ENCODE results near the gene GDF15. TPM values are rescaled to one million over a fixed set of nuclear protein-coding genes. Genes with fewer than 3 reads are reported as not detected.

Gene GDF15
- total RNA-seq, 4 donors from 2014 or later, result 36.3 to 77.0 (median 58.9) TPM

GRCh38 chr19:18397242-18398202 is 11.6 kb downstream of the GDF15 start, which contains the start of gene LRRC25:
LRRC25 (minus strand) TSS chr19:18397622; CDS start chr19:18396963, 659 bp downstream.
- no peak for DNase-seq
- Histone ChIP-seq H3K4me1 (peaks cover 0 to 31% (median 23%) of the 10 kb centered on the region in 4 donors), H3K9me3 (no peaks in the 10 kb centered on the region), H3K27me3 (peaks cover 13% of the 10 kb centered on the region), H3K36me3 (no peaks in the 10 kb centered on the region), H3K4me3 (peak within 1 kb of the TSS in 2 of 4 donors; percentile 17 to 22), H3K27ac (peak within 1 kb of the TSS in 1 of 4 donors; percentile 41)
- intact Hi-C loops (cut with DNase I; ENCODE audit: low total_unique reads) (no loop called here), in situ Hi-C loops (cut with MboI; ENCODE audit: low pct_ligation_motif_present in 1 of 4, low pct_unique_long_range_greater_than_20kb in 1 of 4, low sequenced_read_pairs in 3 of 4) (loop anchor here in 1 of 4 donors (10.0 kb wide), 1 partner anchor 53 kb away; the partner anchor contains the start of gene PGPEP1)
- TF ChIP-seq POLR2AphosphoS5 (IDR thresholded peaks at IDR 0.05) (peak in 2 of 3 donors; percentile 14 to 52), CTCF (IDR thresholded peaks at IDR 0.05) (no peak), EP300 (IDR thresholded peaks at IDR 0.05; ENCODE audit: low read depth) (no peak), POLR2A (IDR thresholded peaks at IDR 0.05) (peak; percentile 46)
- 12% methylated on average over 30 of the region's 33 CpGs; no CpG with 5 or more reads in 1 of the 2 donors for WGBS, 2 donors (ENCODE audit: low coverage in 1 of 2)

- TF ChIP-seq POLR2A (IDR thresholded peaks at IDR 0.05) (no peak), EP300 (IDR thresholded peaks at IDR 0.05; ENCODE audit: low read depth) (no peak), POLR2AphosphoS5 (IDR thresholded peaks at IDR 0.05) (peak in 1 of 3 donors; percentile 31), CTCF (IDR thresholded peaks at IDR 0.05) (no peak)
- Histone ChIP-seq H3K4me3 (no peak overlapping the region), H3K27me3 (peaks cover 13% of the 10 kb centered on the region), H3K9me3 (no peaks in the 10 kb centered on the region), H3K4me1 (peaks cover 0 to 46% (median 37%) of the 10 kb centered on the region in 4 donors), H3K36me3 (no peaks in the 10 kb centered on the region), H3K27ac (no peak overlapping the region)
- WGBS, 2 donors (ENCODE audit: low coverage in 1 of 2), result 28% methylated on average over 6 of the region's 6 CpGs; no CpG with 5 or more reads in 1 of the 2 donors
- intact Hi-C loops (cut with DNase I; ENCODE audit: low total_unique reads) (no loop called here), in situ Hi-C loops (cut with MboI; ENCODE audit: low pct_ligation_motif_present in 1 of 4, low pct_unique_long_range_greater_than_20kb in 1 of 4, low sequenced_read_pairs in 3 of 4) (loop anchor here in 1 of 4 donors (10.0 kb wide), 1 partner anchor 54 kb away; the partner anchor contains the start of gene PGPEP1)
- peak; percentile 60 for DNase-seq
These were observed 13.1 kb downstream of the GDF15 start for GRCh38 chr19:18399008-18399407.

GRCh38 chr19:18401580-18402112 is 15.7 kb downstream of the GDF15 start:
- intact Hi-C loops (cut with DNase I; ENCODE audit: low total_unique reads), result no loop called here
- Histone ChIP-seq H3K27ac (peak overlapping the region; percentile 77 to 86 (median 82)), H3K36me3 (no peaks in the 10 kb centered on the region), H3K27me3 (peaks cover 13% of the 10 kb centered on the region), H3K4me1 (peaks cover 0 to 50% (median 38%) of the 10 kb centered on the region in 4 donors), H3K9me3 (no peaks in the 10 kb centered on the region), H3K4me3 (no peak overlapping the region)
- WGBS, 2 donors (ENCODE audit: low coverage in 1 of 2), result 13 to 31% methylated on average over 6 to 7 of the region's 7 CpGs
- in situ Hi-C loops (cut with MboI; ENCODE audit: low pct_ligation_motif_present in 1 of 4, low pct_unique_long_range_greater_than_20kb in 1 of 4, low sequenced_read_pairs in 3 of 4), result loop anchor here in 2 of 4 donors (10.0 to 25.0 kb wide), 2 partner anchors 47 to 139 kb away; partner anchors contain the start of gene IQCN (in 1 of the 2)
- TF ChIP-seq POLR2AphosphoS5 (IDR thresholded peaks at IDR 0.05) (peak; percentile 30 to 46 (median 43)), EP300 (IDR thresholded peaks at IDR 0.05; ENCODE audit: low read depth) (no peak), CTCF (IDR thresholded peaks at IDR 0.05) (peak; percentile 19 to 65 (median 54)), POLR2A (IDR thresholded peaks at IDR 0.05) (peak; percentile 68)
- peak; percentile 85 for DNase-seq

All from transverse colon (tissue), 4 donors.